Fibroblast of the aortic adventitia (primary cell): ENCODE results near the gene SLC6A19. TPM values are rescaled to one million over a fixed set of nuclear protein-coding genes. Genes with fewer than 3 reads are reported as not detected.

Experiments
- DNase-seq: peaks from one replicate; pipeline ENCODE4 v3.0.0-alpha.2; 2010; ENCODE audit warnings: low read depth
- H3K4me3 ChIP-seq: 2 replicates; pipeline ENCODE4 v1.5.1; 2011; ENCODE audit warnings: low read depth, mild to moderate bottlenecking, control low read depth, low read length, moderate library complexity
- CTCF ChIP-seq: IDR thresholded peaks from 2 replicates; pipeline ENCODE4 v1.5.1; 2011; ENCODE audit warnings: mild to moderate bottlenecking, low read length, control low read depth, inconsistent platforms; ENCODE audit not compliant: insufficient read depth
- total RNA-seq: library from RNA; depleted of rRNA; stranded (reverse); fragments of >200 nt; gene quantifications from 2 replicates; pipeline ENCODE4 v1.2.3, GENCODE V29; 2012; ENCODE audit warnings: low replicate concordance

SLC6A19 gene
- total RNA-seq, 1 donor, result not detected

- H3K4me3 ChIP-seq, result no peak overlapping the region
- no peak for DNase-seq
- TF ChIP-seq CTCF, result no peak
These were observed 9.4 kb downstream of the SLC6A19 start for GRCh38 chr5:1210832-1211251.

DNA sequence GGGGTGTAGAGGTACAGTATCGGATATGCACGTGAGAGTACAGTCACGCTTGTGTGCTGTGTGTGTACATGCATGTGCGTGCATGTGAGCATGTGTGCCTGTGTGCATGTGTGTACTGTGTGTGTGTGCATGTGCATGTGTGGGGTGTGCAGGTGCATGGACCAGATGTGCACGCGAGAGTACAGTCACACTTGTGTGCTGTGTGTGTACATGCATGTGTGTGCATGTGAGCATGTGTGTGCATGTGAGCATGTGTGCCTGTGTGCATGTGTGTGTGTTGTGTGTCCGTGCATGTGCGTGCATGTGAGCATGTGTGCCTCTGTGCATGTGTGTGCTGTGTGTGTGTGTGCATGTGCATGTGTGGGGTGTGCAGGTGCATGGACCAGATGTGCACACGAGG lies 10.3 kb downstream of the SLC6A19 start:
- TF ChIP-seq CTCF, result no peak
- no peak for DNase-seq
- H3K4me3 ChIP-seq, result no peak overlapping the region

- H3K4me3 ChIP-seq, result no peak overlapping the region
- TF ChIP-seq CTCF, result no peak
- DNase-seq, result no peak
These were observed 10.9 kb downstream of the SLC6A19 start for GRCh38 chr5:1212271-1212670.

DNA sequence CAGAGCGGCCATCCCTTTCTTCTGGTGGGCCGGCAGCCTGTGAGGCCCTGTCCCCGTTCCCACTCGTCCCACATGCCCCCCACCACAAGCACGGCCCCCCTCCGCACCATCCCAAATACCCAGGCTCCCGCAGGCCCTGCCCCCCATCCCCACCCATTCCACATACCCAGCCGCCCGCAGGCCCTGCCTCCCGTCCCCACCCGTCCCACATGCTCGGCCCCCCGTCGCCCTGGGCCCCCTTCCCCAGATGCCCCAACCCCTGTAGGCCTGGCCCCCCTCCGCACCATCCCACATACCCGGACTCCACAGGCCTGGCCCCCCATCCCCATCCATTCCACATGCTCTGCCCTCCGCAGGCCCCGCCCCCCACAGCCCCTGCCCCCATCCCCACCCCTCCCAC lies 11.5 kb downstream of the SLC6A19 start:
- no peak overlapping the region for H3K4me3 ChIP-seq
- no peak for TF ChIP-seq CTCF
- DNase-seq, result no peak

DNA sequence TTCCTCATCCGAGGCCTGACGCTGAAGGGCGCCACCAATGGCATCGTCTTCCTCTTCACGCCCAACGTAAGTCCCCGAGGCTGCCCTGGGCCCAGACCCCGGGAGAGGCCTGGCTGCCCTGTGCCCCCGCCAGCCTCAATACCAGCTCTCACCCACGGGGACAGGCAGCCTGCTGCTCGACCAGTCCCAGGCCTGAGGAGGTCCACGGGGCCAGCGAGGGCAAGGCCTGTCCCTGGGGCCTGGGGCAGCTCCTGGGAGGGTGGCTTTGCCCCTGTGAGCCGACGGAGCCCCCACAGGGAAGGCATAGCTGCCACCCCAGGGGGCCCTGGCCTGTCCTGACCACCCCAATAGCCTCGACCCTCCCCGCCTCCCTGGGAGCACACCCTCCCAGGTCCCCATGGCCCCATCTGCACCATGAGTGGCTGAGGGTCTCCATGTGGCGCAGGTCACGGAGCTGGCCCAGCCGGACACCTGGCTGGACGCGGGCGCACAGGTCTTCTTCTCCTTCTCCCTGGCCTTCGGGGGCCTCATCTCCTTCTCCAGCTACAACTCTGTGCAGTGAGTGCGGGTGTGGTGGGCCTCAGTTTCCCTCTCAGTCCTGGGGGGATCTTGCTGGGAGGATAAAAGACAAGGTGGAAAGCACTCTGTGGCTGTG lies 12.2 kb downstream of the SLC6A19 start:
- no peak for TF ChIP-seq CTCF
- no peak for DNase-seq
- no peak overlapping the region for H3K4me3 ChIP-seq

DNA sequence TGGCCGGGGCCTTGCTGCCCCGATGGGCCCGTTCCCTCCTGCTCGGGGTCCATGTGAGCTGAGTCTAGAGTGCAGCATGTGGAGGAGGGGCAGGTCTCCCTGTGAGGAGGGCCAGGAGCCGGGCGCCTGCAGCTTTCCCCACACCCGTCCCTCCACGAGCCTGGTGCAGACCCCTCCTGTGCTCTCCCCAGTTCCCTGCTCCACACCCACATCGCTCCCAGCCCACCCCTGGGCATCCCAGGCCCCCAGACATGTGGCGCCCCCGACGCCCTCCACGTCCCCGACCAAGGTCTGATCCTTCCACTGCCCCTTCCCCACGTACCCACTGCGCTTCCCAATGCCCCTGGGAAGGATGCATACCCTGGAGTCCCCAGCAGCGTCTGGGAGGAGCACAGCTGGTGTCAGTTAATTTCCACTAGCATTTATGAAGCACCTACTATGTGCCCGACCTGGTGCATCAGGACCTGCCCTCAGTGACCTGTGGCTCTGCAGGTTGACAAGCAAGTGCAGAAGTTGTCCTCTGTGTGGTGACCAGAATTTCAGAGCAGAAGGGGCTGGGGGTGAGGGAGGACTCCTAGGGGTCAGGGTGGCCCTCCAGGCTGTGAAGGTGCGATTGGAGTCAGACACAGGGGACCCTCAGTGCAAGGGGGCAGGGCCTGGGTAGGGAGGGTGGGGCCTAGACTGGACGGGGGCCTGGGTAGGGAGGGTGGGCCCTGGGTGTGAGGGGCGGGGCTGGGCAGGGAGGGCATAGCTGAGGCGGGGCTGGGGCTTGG lies 13.0 kb downstream of the SLC6A19 start:
- no peak for DNase-seq
- H3K4me3 ChIP-seq, result no peak overlapping the region
- TF ChIP-seq CTCF, result no peak
